Uterus (tissue), 2 donors: ENCODE data around the gene GOLGA3.

Experiments used
- POLR2A ChIP-seq, 2 donors: fragments of 450-650 bp; IDR thresholded peaks; one replicate each; pipeline ENCODE4 v1.6.1; 2016; ENCODE audit warnings: antibody characterized with exemption in 2 of 2, mild to moderate bottlenecking in 1 of 2, moderate library complexity in 1 of 2
- TF ChIP-seq, protein P1 (sequence below), 4 experiments: fragments of 200-600 bp in 2 of 4; fragments of 450-650 bp in 2 of 4; sonication (generic) in 2 of 4; IDR thresholded peaks; one replicate each; pipeline ENCODE4 v1.5.1; 2016 to 2019; ENCODE audit warnings: antibody characterized with exemption in 4 of 4, mild to moderate bottlenecking in 2 of 4, moderate library complexity in 1 of 4

GRCh38 chr12:132825861-132826260 lies 2.8 kb downstream of the GOLGA3 start:
- TF ChIP-seq, protein P1, sequence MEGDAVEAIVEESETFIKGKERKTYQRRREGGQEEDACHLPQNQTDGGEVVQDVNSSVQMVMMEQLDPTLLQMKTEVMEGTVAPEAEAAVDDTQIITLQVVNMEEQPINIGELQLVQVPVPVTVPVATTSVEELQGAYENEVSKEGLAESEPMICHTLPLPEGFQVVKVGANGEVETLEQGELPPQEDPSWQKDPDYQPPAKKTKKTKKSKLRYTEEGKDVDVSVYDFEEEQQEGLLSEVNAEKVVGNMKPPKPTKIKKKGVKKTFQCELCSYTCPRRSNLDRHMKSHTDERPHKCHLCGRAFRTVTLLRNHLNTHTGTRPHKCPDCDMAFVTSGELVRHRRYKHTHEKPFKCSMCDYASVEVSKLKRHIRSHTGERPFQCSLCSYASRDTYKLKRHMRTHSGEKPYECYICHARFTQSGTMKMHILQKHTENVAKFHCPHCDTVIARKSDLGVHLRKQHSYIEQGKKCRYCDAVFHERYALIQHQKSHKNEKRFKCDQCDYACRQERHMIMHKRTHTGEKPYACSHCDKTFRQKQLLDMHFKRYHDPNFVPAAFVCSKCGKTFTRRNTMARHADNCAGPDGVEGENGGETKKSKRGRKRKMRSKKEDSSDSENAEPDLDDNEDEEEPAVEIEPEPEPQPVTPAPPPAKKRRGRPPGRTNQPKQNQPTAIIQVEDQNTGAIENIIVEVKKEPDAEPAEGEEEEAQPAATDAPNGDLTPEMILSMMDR (IDR thresholded peaks at IDR 0.05), result no peak
- no peak for TF ChIP-seq POLR2A (IDR thresholded peaks at IDR 0.05)
